Measurements from ENCODE around the gene SLF2.

SLF2 gene, protein sequence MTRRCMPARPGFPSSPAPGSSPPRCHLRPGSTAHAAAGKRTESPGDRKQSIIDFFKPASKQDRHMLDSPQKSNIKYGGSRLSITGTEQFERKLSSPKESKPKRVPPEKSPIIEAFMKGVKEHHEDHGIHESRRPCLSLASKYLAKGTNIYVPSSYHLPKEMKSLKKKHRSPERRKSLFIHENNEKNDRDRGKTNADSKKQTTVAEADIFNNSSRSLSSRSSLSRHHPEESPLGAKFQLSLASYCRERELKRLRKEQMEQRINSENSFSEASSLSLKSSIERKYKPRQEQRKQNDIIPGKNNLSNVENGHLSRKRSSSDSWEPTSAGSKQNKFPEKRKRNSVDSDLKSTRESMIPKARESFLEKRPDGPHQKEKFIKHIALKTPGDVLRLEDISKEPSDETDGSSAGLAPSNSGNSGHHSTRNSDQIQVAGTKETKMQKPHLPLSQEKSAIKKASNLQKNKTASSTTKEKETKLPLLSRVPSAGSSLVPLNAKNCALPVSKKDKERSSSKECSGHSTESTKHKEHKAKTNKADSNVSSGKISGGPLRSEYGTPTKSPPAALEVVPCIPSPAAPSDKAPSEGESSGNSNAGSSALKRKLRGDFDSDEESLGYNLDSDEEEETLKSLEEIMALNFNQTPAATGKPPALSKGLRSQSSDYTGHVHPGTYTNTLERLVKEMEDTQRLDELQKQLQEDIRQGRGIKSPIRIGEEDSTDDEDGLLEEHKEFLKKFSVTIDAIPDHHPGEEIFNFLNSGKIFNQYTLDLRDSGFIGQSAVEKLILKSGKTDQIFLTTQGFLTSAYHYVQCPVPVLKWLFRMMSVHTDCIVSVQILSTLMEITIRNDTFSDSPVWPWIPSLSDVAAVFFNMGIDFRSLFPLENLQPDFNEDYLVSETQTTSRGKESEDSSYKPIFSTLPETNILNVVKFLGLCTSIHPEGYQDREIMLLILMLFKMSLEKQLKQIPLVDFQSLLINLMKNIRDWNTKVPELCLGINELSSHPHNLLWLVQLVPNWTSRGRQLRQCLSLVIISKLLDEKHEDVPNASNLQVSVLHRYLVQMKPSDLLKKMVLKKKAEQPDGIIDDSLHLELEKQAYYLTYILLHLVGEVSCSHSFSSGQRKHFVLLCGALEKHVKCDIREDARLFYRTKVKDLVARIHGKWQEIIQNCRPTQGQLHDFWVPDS

DNA sequence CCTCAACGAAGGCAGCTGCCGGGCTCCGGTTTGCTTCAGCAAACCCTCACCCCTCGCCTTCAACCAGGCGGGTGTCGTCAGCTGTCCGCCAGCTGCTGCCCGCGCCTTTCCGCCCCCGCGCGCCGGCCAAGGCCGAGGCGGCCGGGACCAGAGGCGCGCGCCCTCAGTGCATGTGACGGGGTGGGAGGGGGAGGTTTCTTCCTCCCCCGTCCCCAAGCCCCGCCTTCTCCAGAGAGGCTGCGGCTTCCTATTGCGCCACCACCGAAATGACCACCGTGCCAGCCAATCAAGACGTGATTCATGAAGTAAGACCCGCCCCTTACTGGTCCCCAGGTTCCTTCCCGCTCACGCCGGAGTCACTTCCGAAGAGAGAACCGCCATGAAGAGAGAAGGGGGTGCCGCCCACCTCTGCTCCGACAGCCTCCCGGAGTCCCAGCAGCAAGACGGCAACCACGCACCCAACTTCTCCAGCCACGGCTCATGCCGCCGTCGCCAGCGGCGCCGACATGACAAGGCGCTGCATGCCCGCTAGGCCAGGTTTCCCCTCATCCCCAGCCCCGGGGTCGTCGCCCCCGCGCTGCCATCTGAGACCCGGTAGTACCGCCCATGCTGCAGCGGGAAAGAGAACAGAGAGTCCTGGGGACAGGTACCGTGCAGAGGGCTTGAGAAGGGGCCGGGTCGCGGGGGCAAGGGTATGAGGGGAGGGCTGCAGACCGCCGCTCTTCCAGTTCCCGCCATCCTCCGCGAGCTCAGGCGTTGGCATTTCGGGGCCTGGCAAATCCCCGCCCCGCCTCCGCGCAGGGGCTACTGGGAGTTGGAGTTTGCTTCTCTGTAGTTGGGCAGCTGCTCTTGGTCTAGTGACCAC is at the start of gene SLF2:
SLF2 (plus strand) TSS at position 359 of the 865 bp plus-strand sequence; CDS start at position 507, 148 bp downstream.
- DNase-seq (ENCODE audit: low spot score), result peak; percentile 96

DNA sequence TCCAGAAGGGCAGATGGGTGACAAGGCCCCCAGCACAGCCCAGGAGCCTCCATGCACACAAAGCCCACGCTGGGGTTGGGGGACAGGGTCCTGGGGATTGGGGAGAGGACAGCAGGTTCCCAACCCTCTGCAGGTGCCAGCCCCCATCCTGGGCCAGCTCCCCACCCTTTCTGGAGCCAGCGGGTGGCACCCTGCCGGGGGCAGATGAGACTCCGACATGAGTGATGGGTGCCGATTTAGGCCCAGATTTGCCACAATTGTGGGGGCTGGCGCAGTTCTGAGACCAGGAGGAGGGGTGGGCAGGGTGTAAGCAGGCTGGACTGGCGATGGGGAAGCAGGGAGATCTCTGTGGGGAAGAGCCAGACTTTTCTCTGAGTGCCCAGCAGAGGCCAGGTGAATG is 49.3 kb upstream of the SLF2 start:
- no peak for DNase-seq (ENCODE audit: low spot score)

DNA sequence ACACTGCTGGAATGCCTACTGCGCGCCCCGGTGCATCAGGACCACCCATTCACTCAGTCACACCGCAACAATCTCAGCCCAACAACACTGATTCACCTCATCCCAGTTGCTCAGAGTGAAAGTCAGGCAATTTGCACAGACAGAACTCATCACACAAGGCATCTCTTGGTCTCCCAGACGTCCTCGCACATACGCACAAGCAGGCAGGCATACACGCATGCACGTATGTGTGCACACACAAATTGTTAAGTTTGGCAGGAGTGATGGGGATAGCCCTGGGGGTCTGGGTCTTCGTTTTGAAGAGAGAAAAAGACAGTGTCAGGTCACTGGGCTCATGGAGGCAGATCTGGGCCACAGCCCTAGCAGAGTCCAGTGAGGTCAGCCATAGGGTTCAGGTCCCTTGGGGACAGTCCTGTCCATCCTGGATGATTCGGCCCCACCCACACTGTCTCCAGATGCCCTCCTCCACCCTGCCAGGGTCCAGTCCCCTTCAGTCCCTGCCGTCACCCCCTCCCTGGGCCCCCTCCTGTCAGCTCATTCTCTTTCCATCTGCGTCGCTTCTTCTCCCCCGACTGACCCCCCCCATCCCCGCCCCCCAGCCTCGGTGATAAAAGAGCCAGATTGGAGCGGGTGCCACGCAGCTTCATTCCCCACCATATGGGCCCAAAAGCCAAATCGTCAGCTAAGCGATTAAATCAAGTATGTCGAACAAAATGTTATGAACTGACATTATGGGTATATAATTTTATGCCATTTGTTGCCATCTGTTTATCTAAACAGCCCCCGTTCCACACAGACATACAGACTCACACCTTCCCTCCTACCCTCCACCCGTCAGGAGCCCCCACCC is 48.5 kb upstream of the SLF2 start:
- DNase-seq (ENCODE audit: low spot score), result no peak

DNA sequence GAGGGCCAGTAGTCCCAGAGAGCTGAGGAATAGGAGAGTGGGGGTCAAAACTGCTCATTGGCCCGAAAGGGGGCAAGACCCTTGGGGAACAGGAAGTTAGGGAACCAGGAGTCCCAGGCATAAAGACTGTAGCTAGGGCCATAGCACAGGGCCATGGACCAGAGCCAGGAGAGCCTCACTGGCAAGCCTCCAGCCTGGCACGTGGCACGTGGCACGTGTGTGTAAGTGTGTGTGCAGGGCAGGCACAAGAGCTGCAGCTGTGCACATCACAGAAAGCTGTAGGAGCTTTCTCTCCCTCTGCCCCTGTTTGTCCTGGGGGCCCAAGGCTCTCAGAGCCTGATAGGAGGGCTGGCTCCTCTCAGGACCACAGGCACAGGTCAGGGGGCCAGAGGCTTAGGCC is 47.8 kb upstream of the SLF2 start:
- DNase-seq (ENCODE audit: low spot score), result no peak

DNA sequence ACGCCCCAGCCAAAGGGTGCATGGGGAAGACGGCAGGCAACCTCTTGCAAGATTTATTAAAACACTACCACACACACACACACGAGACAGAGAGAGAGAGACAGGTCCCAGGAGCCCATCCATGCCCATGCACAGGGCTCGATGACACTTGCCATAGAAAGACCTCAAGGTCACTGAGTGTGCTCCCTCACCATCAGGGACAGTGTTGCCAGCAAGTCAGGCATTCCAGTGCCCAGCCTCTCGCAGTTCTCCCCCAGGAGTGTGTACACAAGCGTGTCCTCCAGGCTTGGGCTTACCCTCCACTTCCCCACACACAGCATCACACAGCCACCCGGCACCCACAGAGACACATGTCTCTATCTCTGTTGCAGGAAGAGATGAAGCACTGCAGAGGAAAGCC is 46.8 kb upstream of the SLF2 start:
- peak; percentile 49 for DNase-seq (ENCODE audit: low spot score)

DNA sequence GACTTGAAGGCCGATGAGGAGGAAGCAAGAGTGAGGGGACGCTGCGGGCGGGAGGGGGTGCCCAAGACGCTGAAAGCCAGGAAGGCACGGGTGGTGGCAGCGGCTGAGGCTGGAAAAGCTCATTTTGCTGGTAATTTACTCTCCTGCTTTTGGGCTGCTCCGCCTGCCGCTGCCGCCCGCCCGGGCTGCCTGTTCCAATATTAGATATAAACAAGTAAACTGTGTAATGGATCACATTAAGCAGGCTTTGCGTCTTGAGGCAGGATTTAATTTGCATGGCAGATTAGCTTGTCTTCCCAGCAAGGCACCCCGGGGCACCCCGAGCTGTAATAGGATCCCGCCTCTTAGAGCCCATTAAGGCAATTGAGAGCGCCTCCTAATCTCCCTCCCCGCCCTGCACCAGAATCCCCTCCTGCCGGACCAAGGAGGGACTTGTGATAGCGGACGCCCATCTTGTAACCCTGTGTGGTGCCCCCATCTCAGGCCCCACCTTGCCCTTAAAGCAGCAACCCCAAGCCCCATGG is 46.1 kb upstream of the SLF2 start:
- peak; percentile 85 for DNase-seq (ENCODE audit: low spot score)

DNA sequence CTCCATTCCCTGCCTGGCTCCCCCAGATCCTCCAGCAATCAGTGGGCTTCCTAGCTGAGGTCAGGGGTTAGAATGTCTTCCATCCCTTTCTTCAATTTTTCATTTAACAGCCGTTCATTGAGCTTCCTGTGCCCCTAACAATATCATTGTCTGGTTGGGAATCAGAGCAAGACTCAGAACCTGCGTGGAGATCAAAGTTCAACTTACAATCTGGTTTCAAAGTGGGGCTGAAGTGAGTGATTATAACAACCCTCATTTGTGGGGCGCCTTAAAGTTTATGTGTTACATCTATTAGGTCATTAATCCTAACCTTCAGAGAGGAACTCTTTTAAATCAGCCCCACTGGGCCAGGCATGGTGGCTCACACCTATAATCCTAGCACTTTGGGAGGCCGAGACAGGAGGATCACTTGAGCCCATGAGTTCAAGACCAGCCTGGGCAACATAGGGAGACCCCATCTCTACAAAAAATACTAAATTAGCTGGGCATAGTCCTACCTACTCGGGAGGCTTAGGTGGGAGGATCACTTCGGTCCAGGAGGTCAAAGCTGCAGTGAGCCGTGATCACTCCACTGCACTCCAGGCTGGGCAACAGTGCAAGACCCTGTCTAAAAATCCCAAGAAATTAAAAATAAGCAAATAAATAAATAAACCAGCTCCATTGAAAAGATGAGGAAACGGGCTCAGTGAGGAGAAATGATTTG is 45.4 kb upstream of the SLF2 start:
- DNase-seq (ENCODE audit: low spot score), result no peak

DNA sequence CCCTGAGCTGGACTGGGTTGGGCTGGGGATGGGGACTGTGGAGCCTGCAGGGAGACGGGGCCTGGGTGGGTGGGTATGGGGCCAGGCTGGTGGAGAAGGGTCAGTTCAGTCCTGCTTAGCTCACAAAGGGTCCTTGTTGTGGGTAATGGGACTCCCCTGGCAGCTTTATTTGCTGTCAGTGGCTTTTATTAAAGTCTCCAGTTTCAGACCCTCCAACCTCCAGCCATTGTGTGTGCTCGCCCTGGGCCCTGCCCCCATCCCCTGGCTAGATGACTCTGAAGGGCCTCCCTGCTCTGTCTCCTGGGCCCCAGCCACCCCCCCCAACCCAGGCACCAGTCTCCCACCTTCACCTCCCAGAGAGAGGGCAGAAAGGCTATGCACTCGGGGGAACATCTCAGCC is 44.4 kb upstream of the SLF2 start:
- no peak for DNase-seq (ENCODE audit: low spot score)

DNA sequence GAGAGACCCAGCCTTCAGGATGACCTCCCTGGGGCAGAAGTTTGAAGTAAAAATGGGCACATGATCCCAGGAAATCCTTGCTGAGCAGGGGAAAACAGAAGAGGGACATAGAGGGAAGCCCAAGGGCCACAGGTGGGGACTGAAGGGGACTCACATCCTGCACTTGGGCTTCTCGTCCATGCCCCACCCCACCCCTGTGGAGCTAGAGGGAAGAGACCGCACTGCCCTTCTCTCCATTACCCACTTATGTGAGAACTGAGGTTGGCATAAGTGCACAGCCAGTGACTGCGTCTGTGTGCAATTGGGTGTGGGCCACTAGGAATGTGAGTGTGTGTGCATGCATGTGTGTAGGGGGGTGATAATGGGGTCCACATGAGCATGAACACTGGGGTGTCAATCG is 43.4 kb upstream of the SLF2 start:
- no peak for DNase-seq (ENCODE audit: low spot score)

DNA sequence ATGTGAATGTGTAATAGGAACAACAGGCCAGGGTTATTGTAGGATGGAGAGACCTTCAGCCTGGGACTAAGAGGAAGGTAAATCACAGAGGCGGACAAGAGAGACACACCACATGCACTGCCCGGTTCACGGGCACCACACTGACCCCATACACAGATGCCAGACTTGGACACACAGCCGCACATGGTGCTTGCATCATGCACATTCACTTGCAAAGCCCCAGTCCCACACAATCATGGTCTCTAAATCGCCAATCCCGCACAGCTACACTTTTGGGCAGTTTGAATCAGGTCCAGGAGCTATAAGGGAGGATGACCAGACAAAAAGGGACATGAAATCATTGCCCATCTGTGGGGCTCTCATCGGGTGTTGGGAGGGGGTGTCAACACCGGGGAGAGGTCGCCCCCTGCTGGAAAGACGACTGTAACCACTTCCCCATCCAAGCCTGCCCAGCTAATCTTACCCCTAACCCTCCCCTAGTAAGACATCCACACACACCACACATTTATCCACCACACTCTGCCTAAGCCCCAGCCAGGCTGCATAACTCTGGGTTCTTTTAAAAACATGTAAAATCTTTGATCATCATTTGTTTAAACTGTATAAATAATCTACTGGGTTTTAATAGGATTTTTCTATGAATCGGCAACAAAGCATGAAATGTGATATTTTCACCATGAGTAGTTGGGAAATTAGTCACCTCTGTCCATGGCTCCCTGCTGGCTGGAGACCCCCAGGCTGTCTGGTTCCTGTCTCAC is 40.5 kb upstream of the SLF2 start:
- DNase-seq (ENCODE audit: low spot score), result peak; percentile 84

DNA sequence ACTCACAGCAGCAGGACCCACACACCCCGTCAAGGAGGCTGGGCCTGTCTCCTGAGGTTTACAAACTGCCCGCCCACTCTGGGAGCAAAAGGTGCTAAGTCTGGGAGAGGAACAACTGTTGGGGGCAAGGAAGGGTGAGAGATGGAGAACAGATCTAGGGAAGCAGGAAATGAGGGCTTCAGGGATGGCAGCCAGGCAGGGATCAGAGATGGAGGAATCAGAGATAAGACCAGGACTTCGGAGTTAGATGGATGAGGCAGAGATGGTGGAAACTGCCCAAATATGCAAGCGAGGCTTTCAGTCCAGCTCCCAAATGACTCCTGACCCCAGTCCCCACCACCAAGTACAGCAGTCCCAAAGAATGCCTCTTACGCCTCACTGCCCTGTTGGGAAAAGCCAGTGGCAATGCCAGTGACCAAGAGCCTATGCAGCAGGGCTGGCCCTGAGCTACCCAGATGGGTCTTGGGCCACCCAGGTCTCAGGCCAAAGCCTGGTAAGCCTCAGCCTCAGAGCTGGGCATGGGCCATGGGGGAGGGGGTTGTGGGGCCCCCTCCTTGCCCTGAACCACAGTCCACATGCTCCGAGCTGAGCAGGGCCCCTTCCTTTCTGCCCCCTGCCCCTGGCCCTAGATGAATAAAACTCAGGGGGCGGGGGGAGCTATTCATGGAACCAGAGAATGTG is 39.5 kb upstream of the SLF2 start:
- DNase-seq (ENCODE audit: low spot score), result no peak

DNA sequence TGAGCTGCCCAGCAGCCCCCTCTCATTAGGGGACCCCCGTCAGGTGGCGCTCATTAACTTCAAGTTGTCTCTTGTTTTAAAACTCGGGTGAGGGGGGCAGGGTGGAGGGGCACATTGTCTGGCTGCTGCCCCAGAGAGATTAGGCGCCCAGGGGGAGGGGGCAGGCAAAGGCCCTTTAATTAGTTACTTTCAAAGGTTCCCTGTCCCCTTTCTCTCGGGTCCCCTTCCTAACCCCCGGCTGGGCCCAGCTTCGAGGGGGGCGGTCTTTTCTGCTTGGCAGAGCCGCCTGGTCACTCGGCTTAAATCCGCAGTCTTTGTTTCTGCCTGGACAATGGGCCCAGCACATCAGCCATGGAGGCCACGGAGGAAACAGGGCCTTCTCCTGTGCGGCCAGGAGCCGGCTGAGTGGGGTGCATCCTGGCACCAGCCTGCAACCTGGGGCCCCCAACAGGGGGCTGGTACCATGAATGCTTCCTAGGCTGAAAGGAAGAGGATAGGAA is 38.9 kb upstream of the SLF2 start:
- DNase-seq (ENCODE audit: low spot score), result no peak

DNA sequence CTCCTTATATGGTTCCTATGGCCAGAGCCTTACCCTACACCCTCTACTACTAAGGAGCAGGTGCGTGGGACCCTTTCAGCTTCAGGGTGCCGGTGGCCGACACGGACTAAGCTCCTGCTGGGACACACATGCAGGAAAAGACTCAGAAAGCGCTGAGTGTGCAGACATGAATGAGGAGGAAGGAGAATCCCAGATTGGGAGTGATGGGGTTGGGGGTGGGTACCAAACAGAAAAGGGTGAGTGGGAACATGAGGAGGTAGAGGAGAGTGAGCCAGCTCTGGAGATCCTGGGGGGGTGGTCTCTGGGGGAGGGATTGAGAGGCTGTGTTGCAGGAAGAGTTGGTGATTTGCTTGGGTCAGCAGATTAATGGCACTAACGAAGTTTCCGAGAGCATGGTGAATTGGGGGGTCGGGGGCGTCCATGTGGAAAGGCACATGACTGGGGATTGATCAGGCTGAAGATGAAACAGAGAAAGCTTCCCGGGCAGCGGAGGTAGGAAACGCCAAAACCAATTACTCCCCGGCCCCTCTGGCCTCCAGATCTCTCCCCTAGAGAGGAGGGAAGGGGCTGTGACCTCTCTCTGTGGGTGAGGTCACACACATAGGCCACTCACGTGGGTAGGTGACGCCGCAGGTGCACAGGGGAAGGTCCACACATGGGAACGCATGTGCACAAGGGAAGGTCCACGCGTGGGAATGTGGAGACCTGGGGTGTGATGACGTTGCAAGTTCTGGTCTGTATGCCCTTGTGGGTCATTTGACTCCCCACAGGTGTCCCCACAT is 37.9 kb upstream of the SLF2 start:
- no peak for DNase-seq (ENCODE audit: low spot score)

DNA sequence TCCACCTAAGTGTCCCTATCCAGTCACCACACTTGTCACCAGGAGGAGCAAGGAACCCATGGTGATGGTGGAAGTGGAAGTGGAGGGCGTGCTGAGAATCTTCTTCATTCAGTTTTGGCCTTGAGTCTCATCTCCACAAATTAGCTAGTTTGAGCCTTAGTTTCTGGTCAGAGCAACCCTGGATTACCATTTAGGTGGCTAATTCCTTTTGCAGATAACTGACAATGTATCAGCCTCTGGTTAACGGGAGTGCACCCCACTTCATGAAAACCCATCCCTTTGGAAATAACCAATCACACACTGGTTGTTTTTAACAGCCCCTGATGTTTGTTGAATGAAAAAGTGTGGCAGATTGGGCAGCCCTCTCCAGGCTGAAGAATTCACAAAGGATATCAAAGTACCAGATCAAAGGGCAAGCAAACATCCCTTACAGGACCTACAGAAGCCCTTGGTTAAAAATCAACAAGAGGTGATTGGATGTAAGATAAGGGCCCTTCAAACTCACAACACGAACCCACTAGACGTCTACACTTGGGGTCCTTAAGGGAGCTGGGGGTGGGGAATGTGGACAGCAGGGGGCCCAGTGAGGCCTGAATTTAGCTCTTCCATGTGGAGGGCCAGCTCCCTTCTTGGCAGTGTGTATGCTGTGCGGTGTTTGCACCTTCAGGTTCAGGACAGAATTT is 37.1 kb upstream of the SLF2 start:
- no peak for DNase-seq (ENCODE audit: low spot score)

DNA sequence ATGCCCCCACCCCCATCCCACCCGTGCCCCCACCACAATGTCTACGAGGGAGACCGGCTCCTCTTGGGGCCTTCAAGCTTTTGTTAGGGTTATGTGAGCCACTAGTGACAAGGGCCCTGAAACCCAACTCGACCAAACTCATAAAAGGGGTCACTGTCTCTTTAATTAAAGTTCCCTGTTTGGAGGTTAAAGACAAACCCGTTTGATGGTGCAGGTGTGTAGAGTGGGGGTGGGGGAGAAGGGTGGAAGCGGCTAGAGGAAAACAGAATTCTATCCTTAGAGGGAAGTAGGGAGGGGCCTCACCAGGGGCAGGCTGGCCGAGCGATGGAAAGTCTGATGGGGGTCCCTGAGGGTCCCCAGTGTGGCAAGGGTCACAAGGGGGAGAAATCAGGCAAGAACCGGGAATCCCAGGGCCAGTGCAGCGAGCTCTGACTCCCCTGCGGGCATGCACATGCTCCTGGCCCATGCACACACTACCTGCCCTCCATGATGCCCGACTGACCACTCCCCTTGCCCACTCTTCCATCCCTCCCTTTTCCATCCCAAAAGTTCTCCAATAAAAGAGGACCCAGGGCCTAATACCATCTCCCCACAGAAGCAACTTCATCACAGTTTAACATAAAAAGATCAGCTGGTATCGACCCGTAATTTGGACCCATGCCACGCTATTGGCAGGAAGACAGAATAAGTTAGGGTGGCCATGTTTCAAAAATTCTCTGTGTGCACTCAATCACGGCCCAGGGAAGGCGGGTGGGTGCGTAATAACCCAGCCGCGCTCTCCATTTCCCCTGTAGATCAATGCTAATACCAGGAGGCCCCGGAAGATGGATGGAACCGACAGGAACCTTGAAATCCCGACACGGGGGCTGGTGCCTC is 35.9 kb upstream of the SLF2 start:
- DNase-seq (ENCODE audit: low spot score), result no peak

DNA sequence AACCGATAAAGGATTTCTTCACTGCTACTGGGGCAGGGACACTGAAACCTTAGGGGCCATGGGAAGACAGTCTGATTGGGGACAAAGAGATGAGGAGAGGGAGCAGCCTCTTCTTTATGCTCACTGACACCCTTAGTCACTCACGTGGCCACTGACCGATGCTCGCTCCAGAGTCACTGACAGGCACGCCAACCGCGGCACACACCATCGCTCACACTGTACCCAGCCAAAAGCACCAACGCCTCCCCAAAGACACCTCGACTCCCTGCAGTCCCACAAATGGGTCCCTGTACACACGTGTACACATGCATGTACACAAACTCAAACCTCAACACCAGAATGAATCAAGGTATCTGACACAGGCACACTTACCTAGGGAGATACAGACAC is 35.3 kb upstream of the SLF2 start:
- DNase-seq (ENCODE audit: low spot score), result no peak

All from ecto neural progenitor cell (in vitro differentiated cells).